ENCODE data around the gene MRPS27. TPM values are rescaled to one million over a fixed set of nuclear protein-coding genes. Genes with fewer than 3 reads are reported as not detected.

MRPS27 gene
- polyA plus RNA-seq, 2 of the 4 experiments (the other 2 are of a cell fraction): 81.0 to 141 TPM

DNA sequence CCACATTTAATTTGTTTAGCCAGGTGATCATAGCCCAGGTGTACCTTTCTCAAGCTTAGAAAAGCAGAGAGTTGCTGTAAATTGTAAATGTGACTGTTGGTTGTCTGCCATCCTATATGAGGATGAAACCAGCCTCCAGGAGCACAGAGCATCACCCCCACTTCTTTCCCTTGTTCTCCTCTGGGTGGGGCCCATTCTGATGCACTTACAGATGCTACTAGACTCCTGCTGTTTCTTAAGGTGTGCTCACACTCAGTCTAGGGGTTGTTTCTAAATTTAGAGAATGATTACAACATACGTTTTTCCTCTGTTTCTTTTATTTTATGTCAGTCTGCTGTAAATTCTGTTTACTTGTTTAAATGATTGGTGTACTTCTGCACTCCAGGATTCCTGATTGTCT, 10.7 kb upstream of the MRPS27 start:
- DNase-seq (ENCODE audit: low read depth in 1 of 2, low spot score in 1 of 2) (no peak), ATAC-seq (no peak), FAIRE-seq (no peak)
- peaks cover 16% of the 10 kb centered on the region for H3K4me1 ChIP-seq
- H3K4me2 ChIP-seq: no peak overlapping the region
- CTCF ChIA-PET: no interaction called here
- POLR2A ChIA-PET: no interaction called here
- TF ChIP-seq ESRRA (IDR thresholded peaks at IDR 0.05; ENCODE audit: borderline replicate concordance, low read length) (no peak), NR3C1 (IDR thresholded peaks at IDR 0.05) (no peak), NPAS2 (CRISPR knock-in tag; IDR thresholded peaks at IDR 0.05; ENCODE audit: borderline replicate concordance) (no peak), CBX8 (IDR thresholded peaks at IDR 0.05) (no peak), RARB (CRISPR knock-in tag; IDR thresholded peaks at IDR 0.05) (no peak), KDM1A (IDR thresholded peaks at IDR 0.05; ENCODE audit: low read depth) (no peak), EHF (CRISPR knock-in tag; IDR thresholded peaks at IDR 0.05) (no peak), BHLHE40 (IDR thresholded peaks at IDR 0.05; ENCODE audit: low read depth, low read length) (no peak), MAFK (IDR thresholded peaks at IDR 0.05; ENCODE audit: partially characterized antibody) (no peak), KDM5A (IDR thresholded peaks at IDR 0.05) (no peak), TFCP2L1 (CRISPR knock-in tag; IDR thresholded peaks at IDR 0.05) (no peak), CHD4 (IDR thresholded peaks at IDR 0.05; ENCODE audit: borderline replicate concordance) (no peak), NFE2L2 (conservative IDR thresholded peaks at IDR 0.05; ENCODE audit: low read length) (no peak), TP53 (CRISPR knock-in tag; IDR thresholded peaks at IDR 0.05) (no peak), SREBF2 (IDR thresholded peaks at IDR 0.05) (no peak), ZC3H11A (IDR thresholded peaks at IDR 0.05) (no peak), ZFP36 (IDR thresholded peaks at IDR 0.05; ENCODE audit: borderline replicate concordance, partially characterized antibody) (no peak), RNF2 (IDR thresholded peaks at IDR 0.05; ENCODE audit: borderline replicate concordance, low read depth) (no peak), CBX2 (IDR thresholded peaks at IDR 0.05; ENCODE audit: borderline replicate concordance, low read depth) (no peak)
- TF ChIP-seq, protein P1, sequence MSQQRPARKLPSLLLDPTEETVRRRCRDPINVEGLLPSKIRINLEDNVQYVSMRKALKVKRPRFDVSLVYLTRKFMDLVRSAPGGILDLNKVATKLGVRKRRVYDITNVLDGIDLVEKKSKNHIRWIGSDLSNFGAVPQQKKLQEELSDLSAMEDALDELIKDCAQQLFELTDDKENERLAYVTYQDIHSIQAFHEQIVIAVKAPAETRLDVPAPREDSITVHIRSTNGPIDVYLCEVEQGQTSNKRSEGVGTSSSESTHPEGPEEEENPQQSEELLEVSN (IDR thresholded peaks at IDR 0.05; ENCODE audit: borderline replicate concordance, low read depth): no peak
- H3K4me3 ChIP-seq: no peak overlapping the region
- WGBS (ENCODE audit: missing lambda C conversion rate): 80% methylated on average over 1 of the region's 1 CpG
- no peaks in the 10 kb centered on the region for H3K9me3 ChIP-seq
- no peak overlapping the region for H3K27ac ChIP-seq

DNA sequence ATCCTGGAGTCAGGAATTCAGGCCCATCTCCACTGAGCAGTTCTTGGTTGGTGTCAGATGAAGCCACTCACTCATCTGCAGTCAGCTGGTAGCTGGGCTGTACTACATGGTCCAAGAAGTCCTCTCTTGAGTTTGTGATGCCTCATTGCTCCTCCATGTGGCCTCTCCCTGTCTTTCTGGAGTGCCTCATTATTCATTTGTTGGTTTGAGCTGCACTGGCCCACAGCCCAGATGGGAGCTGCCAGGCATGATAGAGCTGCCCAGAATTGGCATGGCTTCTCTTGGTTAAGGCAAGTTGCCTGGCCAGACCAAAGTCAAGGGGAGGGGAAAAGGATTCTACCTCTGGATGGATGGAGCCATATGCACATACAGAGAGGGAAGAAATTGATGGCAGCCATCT, 8.1 kb upstream of the MRPS27 start:
- Histone ChIP-seq H3K27ac (peak overlapping the region in 1 of 2 experiments; percentile 58; a peak in 3 of 6 replicates), H3K4me3 (no peak overlapping the region), H3K9me3 (no peaks in the 10 kb centered on the region), H3K4me2 (no peak overlapping the region), H3K4me1 (peaks cover 33% of the 10 kb centered on the region)
- TF ChIP-seq, protein P2, sequence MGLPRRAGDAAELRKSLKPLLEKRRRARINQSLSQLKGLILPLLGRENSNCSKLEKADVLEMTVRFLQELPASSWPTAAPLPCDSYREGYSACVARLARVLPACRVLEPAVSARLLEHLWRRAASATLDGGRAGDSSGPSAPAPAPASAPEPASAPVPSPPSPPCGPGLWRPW (IDR thresholded peaks at IDR 0.05): no peak
- TF ChIP-seq HOXA7 (CRISPR knock-in tag; IDR thresholded peaks at IDR 0.05) (no peak), FOSL2 (IDR thresholded peaks at IDR 0.05) (no peak), FOSL2 (CRISPR knock-in tag; IDR thresholded peaks at IDR 0.05) (no peak)
- peak; percentile 67 to 84; a peak in 5 of 6 replicates for ATAC-seq
- ChIA-PET POLR2A (no interaction called here), CTCF (no interaction called here)
- DNase-seq (ENCODE audit: low read depth in 1 of 2, low spot score in 1 of 2): peak in 1 of 2 experiments; percentile 53
- no peak for FAIRE-seq

DNA sequence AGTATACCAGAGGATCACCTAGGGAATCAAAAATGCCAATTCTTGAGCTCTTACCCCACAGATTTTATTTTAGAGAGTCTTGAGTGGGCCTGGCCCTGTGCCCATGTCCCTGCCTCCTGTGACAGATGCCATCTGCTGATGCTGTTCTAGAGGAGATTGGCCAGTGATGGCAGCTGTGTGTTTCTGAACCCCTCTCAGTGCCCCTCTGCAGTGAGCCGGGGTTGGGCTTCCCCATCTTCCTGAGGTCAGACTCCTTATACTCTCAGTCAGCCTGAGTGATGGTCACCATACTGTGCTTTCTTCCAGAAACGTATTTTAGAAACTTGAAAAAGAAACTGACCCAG, 6.2 kb upstream of the MRPS27 start:
- 0 out of 3 replicates have a peak overlapping the region, but pooled peaks have one; percentile 5 for H3K4me2 ChIP-seq
- POLR2A ChIA-PET: no interaction called here

More for the DNA sequence above, 6.2 kb upstream of the MRPS27 start:
- CTCF ChIA-PET: interaction anchor here (1.5 kb wide), 1 partner anchor 18 kb away, joined by 7 read pairs; no protein-coding TSS in a partner anchor
- H3K4me1 ChIP-seq: peaks cover 44% of the 10 kb centered on the region
- TF ChIP-seq NFE2L2 (conservative IDR thresholded peaks at IDR 0.05; ENCODE audit: low read length) (no peak), ZC3H11A (IDR thresholded peaks at IDR 0.05) (no peak), ZSCAN20 (CRISPR knock-in tag; IDR thresholded peaks at IDR 0.05) (no peak)
- DNase-seq (ENCODE audit: low read depth in 1 of 2, low spot score in 1 of 2) (no peak), ATAC-seq (no peak), FAIRE-seq (no peak)
- H3K27ac ChIP-seq: peak overlapping the region in 1 of 2 experiments; percentile 76; a peak in 4 of 6 replicates
- H3K4me3 ChIP-seq: no peak overlapping the region
- 79% methylated on average over 2 of the region's 2 CpGs for WGBS (ENCODE audit: missing lambda C conversion rate)
- no peaks in the 10 kb centered on the region for H3K9me3 ChIP-seq
